A673 (cell line): ENCODE data around the gene TMEM174. TPM values are rescaled to one million over a fixed set of nuclear protein-coding genes. Genes with fewer than 3 reads are reported as not detected.

Source experiments
- BruUV-seq: library from RNA; stranded (reverse); fragments of 400-500 nt; replicated peaks from 2 replicates; lab custom pipeline; 2021; lab: Mats Ljungman, UMichigan
- CTCF ChIA-PET: fragments of 300-600 bp; sonication (Branson Sonifier 250); formaldehyde crosslinking; loops from one replicate; lab custom pipeline; 2022; ENCODE audit warnings: antibody characterized with exemption; lab: Charles Lee
- POLR2A ChIA-PET: fragments of 300-600 bp; sonication (Branson Sonifier 250); formaldehyde crosslinking; loops from one replicate; lab custom pipeline; 2022; ENCODE audit warnings: antibody characterized with exemption; ENCODE audit not compliant: low non-redundant PET; lab: Charles Lee
- DNase-seq: peaks from one replicate; pipeline ENCODE4 v3.0.0-alpha.2; 2015; ENCODE audit warnings: low spot score
- H3K27ac ChIP-seq: fragments of 200-600 bp; sonication (generic); 2 replicates; pipeline ENCODE4 v1.5.1; 2016; ENCODE audit warnings: mixed run types, low read depth, mild to moderate bottlenecking, mixed read lengths, antibody characterized with exemption, low read length; ENCODE audit not compliant: poor library complexity, severe bottlenecking
- H3K27me3 ChIP-seq: fragments of 200-600 bp; sonication (generic); replicated peaks from 2 replicates; pipeline ENCODE4 v1.6.1; 2017; ENCODE audit warnings: mixed run types, low read depth, mild to moderate bottlenecking, mixed read lengths, antibody characterized with exemption, low read length; ENCODE audit not compliant: insufficient read depth, poor library complexity
- H3K36me3 ChIP-seq: fragments of 200-600 bp; sonication (generic); 2 replicates; pipeline ENCODE4 v1.6.1; 2016; ENCODE audit warnings: mixed run types, mild to moderate bottlenecking, mixed read lengths, antibody characterized with exemption, low read length; ENCODE audit not compliant: insufficient read depth, poor library complexity, severe bottlenecking
- H3K4me1 ChIP-seq: fragments of 200-600 bp; sonication (generic); 2 replicates; pipeline ENCODE4 v1.6.1; 2017; ENCODE audit warnings: mixed run types, mild to moderate bottlenecking, mixed read lengths, antibody characterized with exemption, low read length; ENCODE audit not compliant: insufficient read depth, poor library complexity, severe bottlenecking
- H3K4me3 ChIP-seq: fragments of 200-600 bp; sonication (generic); 2 replicates; pipeline ENCODE4 v1.5.1; 2016; ENCODE audit warnings: low read depth, mixed run types, mild to moderate bottlenecking, mixed read lengths, low read length; ENCODE audit not compliant: poor library complexity, severe bottlenecking
- H3K9me3 ChIP-seq: fragments of 200-600 bp; sonication (generic); 2 replicates; pipeline ENCODE4 v1.6.1; 2016; ENCODE audit warnings: mixed run types, low read depth, mild to moderate bottlenecking, mixed read lengths, antibody characterized with exemption, low read length; ENCODE audit not compliant: poor library complexity, severe bottlenecking
- CTCF ChIP-seq: fragments of 300-800, 200-600 bp; sonication (generic); conservative IDR thresholded peaks from 2 replicates; pipeline ENCODE4 v1.5.1; 2017; ENCODE audit warnings: low read depth, mild to moderate bottlenecking, antibody characterized with exemption, low read length, moderate library complexity, mixed read lengths
- EZH2 ChIP-seq: fragments of 200-600 bp; sonication (generic); IDR thresholded peaks from 2 replicates; pipeline ENCODE4 v1.6.1; 2017; ENCODE audit warnings: borderline replicate concordance, low read depth, mild to moderate bottlenecking, mixed read lengths, antibody characterized with exemption, low read length; ENCODE audit not compliant: poor library complexity, severe bottlenecking
- intact Hi-C: fragments of 100-400 bp; cut with micrococcal nuclease; formaldehyde crosslinking; loops from one replicate; pipeline ENCODE4 v1.10.0; 2022; ENCODE audit not compliant: unreplicated experiment
- total RNA-seq: library from RNA; stranded (reverse); gene quantifications from 2 replicates; pipeline ENCODE4 v1.2.3, GENCODE V29; 2021

Gene TMEM174
- total RNA-seq, 1 experiment from 2014 or later = not detected

DNA sequence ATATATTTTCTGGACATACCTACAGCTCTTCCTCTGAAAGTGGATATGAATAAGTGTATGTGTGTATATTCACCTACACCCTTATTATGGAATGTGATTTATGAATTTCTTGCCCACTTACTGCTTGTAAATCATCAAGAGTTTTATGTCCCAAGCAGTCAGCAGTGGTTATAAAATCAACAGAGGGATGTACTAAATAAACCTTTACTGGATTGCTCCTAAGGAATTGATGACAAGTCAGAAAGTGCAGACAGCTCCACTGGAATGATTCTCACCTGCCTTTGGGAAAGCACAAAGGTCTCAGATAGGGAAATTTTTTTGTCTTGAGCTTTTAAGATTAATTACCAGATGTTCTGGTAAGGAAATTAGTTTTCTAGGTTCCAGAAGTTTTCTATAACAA lies 9.3 kb downstream of the TMEM174 start:
- no TSS peak for BruUV-seq
- peaks cover 6% of the 10 kb centered on the region for H3K27me3 ChIP-seq
- H3K4me1 ChIP-seq = no peaks in the 10 kb centered on the region
- TF ChIP-seq EZH2 (no peak), CTCF (no peak)
- intact Hi-C loops = no loop called here
- ChIA-PET CTCF (no interaction called here), POLR2A (no interaction called here)
- no peak for DNase-seq
- H3K36me3 ChIP-seq = no peaks in the 10 kb centered on the region
- H3K4me3 ChIP-seq = no peak overlapping the region
- H3K27ac ChIP-seq = no peak overlapping the region
- H3K9me3 ChIP-seq = peaks cover 4% of the 10 kb centered on the region

DNA sequence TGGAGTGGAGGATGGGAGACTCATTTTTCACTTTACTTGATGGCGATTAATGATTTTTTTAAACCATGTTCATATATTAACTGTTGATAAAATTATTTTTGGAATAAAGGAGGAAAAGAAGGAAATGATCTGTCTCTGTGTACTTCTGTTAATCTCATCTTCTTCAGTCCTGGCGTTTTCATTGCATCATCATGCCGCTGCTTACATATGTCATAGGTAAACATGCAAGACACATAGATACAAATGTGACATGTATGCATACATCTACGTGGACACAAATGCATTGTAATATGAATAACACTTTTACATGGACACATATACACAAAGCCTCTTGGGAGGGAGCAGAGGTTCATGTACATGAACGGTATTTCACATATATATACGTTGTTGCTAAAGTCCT lies 10.0 kb downstream of the TMEM174 start:
- BruUV-seq = no TSS peak
- intact Hi-C loops = no loop called here
- ChIA-PET CTCF (no interaction called here), POLR2A (no interaction called here)
- no peaks in the 10 kb centered on the region for H3K4me1 ChIP-seq
- peaks cover 6% of the 10 kb centered on the region for H3K27me3 ChIP-seq
- no peak overlapping the region for H3K27ac ChIP-seq
- H3K4me3 ChIP-seq = no peak overlapping the region
- no peak for DNase-seq
- H3K36me3 ChIP-seq = no peaks in the 10 kb centered on the region
- TF ChIP-seq EZH2 = no peak
- TF ChIP-seq CTCF = no peak
- H3K9me3 ChIP-seq = peaks cover 4% of the 10 kb centered on the region

GRCh38 chr5:73183481-73183891 lies 10.5 kb downstream of the TMEM174 start:
- Histone ChIP-seq H3K27me3 (peaks cover 6% of the 10 kb centered on the region), H3K9me3 (peaks cover 4% of the 10 kb centered on the region), H3K4me1 (no peaks in the 10 kb centered on the region), H3K27ac (no peak overlapping the region), H3K36me3 (no peaks in the 10 kb centered on the region), H3K4me3 (no peak overlapping the region)
- no TSS peak for BruUV-seq
- intact Hi-C loops = no loop called here
- no peak for DNase-seq
- ChIA-PET CTCF (no interaction called here), POLR2A (no interaction called here)
- TF ChIP-seq EZH2 = no peak
- no peak for TF ChIP-seq CTCF
